HepG2 (cell line): Measurements from ENCODE around the gene PPP1R3A. TPM values are rescaled to one million over a fixed set of nuclear protein-coding genes. Genes with fewer than 3 reads are reported as not detected.

Experiments
- ATAC-seq: fragments of 200-7000 bp; cut with Tn5 transposase; 3 replicates; pipeline ENCODE4 v1.9.1; 2020; ENCODE audit warnings: mild to moderate bottlenecking, moderate library complexity
- BruUV-seq: library from RNA; stranded (reverse); fragments of 400-500 nt; replicated peaks from 2 replicates; lab custom pipeline; 2021; lab: Mats Ljungman, UMichigan
- CTCF ChIA-PET: fragments of 300-600 bp; formaldehyde crosslinking; extraction: SDS; loops from one replicate; lab custom pipeline; 2021; ENCODE audit warnings: low total read pairs, inconsistent platforms, low intra/inter-chr PET ratio; lab: Yijun Ruan, JAX
- POLR2A ChIA-PET: fragments of 350-600 bp; sonication (Branson Sonifier 250); formaldehyde crosslinking; loops from one replicate; lab custom pipeline; 2020; ENCODE audit warnings: antibody characterized with exemption, inconsistent platforms; lab: Yijun Ruan, JAX
- DNase-seq: peaks from one replicate; pipeline ENCODE4 v3.0.0-alpha.2; 2015; ENCODE audit warnings: low spot score
- FAIRE-seq: peaks from 3 replicates; lab custom pipeline; 2011; peaks lifted over from hg19 to GRCh38; lab: Jason Lieb, UNC
- H2AFZ ChIP-seq: one replicate; pipeline ENCODE4 v1.6.1; 2011; ENCODE audit warnings: low read length, inconsistent platforms
- H3K27ac ChIP-seq: fragments of 300-600 bp; 3 replicates; pipeline ENCODE4 v1.8.0; 2011; ENCODE audit warnings: mixed run types, mild to moderate bottlenecking, mixed read lengths, low read length, inconsistent platforms; ENCODE audit not compliant: insufficient read depth; ENCODE audit errors: extremely low read length
- H3K27me3 ChIP-seq, 2 experiments: fragments of 200-600 bp in 1 of 2; 2 replicates in 1 of 2; 3 replicates in 1 of 2; pipeline versions ENCODE4 v1.6.0 to v1.8.0; 2011; ENCODE audit warnings: low read length in 2 of 2, mild to moderate bottlenecking in 2 of 2, moderate library complexity in 2 of 2, inconsistent platforms in 1 of 2; ENCODE audit not compliant: insufficient read depth in 2 of 2, control insufficient read depth in 1 of 2
- H3K36me3 ChIP-seq, 2 experiments: fragments of 200-600 bp in 1 of 2; replicated peaks in 1 of 2; 2 replicates in 1 of 2; 3 replicates in 1 of 2; pipeline versions ENCODE4 v1.5.1 to v1.8.0; 2011; ENCODE audit warnings: low read length in 2 of 2, inconsistent platforms in 1 of 2; ENCODE audit not compliant: insufficient read depth in 2 of 2, control insufficient read depth in 1 of 2
- H3K4me1 ChIP-seq: 2 replicates; pipeline ENCODE4 v1.5.1; 2012; ENCODE audit warnings: low read length, inconsistent platforms; ENCODE audit not compliant: insufficient read depth
- H3K4me2 ChIP-seq: 2 replicates; pipeline ENCODE4 v1.6.0; 2011; ENCODE audit warnings: low read depth, low read length, inconsistent platforms
- H3K4me3 ChIP-seq, 3 experiments: fragments of 200-600 bp in 1 of 3; sonication (generic), shearing (Covaris generic) in 1 of 3; replicated peaks in 1 of 3; 2 replicates each; pipeline ENCODE4 v1.5.1; 2011 to 2016; ENCODE audit warnings: low read length in 3 of 3, inconsistent platforms in 2 of 3, low read depth in 2 of 3, mild to moderate bottlenecking in 2 of 3, control low read depth in 1 of 3, mixed read lengths in 1 of 3; ENCODE audit not compliant: insufficient read depth in 1 of 3
- H3K79me2 ChIP-seq: one replicate; pipeline ENCODE4 v1.6.1; 2011; ENCODE audit warnings: low read length, inconsistent platforms; ENCODE audit not compliant: insufficient read depth
- H3K9ac ChIP-seq: 2 replicates; pipeline ENCODE4 v1.6.0; 2011; ENCODE audit warnings: mild to moderate bottlenecking, low read depth, low read length, inconsistent platforms; ENCODE audit not compliant: insufficient read depth
- H3K9me3 ChIP-seq: 2 replicates; pipeline ENCODE4 v1.5.1; 2012; ENCODE audit warnings: mild to moderate bottlenecking, low read length
- H4K20me1 ChIP-seq: 2 replicates; pipeline ENCODE4 v1.6.0; 2011; ENCODE audit warnings: inconsistent platforms, mild to moderate bottlenecking, low read length, moderate library complexity; ENCODE audit not compliant: insufficient read depth
- AFF4 ChIP-seq: sonication (generic); formaldehyde crosslinking; IDR thresholded peaks from 2 replicates; pipeline ENCODE4 v1.4.0; 2020; ENCODE audit warnings: missing genetic modification reagents
- DMTF1 ChIP-seq: sonication (generic); formaldehyde crosslinking; IDR thresholded peaks from 2 replicates; pipeline ENCODE4 v1.4.0; 2020; ENCODE audit warnings: mild to moderate bottlenecking, missing genetic modification reagents
- HMGXB4 ChIP-seq, 2 experiments: sonication (generic) in 1 of 2; formaldehyde crosslinking in 1 of 2; IDR thresholded peaks; 2 replicates each; pipeline versions ENCODE4 v1.4.0 to v1.6.1; 2018 to 2020; ENCODE audit warnings: missing genetic modification reagents in 2 of 2, borderline replicate concordance in 1 of 2, low read depth in 1 of 2, mild to moderate bottlenecking in 1 of 2, missing biosample characterization in 1 of 2
- KLF6 ChIP-seq: IDR thresholded peaks from 2 replicates; pipeline ENCODE4 v1.8.0; 2016; ENCODE audit warnings: missing biosample characterization, missing genetic modification reagents
- MED8 ChIP-seq: sonication (generic); formaldehyde crosslinking; IDR thresholded peaks from 2 replicates; pipeline ENCODE4 v1.8.1; 2023; ENCODE audit warnings: mild to moderate bottlenecking, missing genetic modification reagents; ENCODE audit not compliant: insufficient replicate concordance
- NCOA2 ChIP-seq: sonication (generic); formaldehyde crosslinking; IDR thresholded peaks from 2 replicates; pipeline ENCODE4 v1.8.0; 2022; ENCODE audit warnings: inconsistent platforms
- NONO ChIP-seq, 2 experiments: fragments of 450-650 bp in 1 of 2; sonication (generic) in 1 of 2; formaldehyde crosslinking in 1 of 2; IDR thresholded peaks in 1 of 2; conservative IDR thresholded peaks in 1 of 2; 2 replicates each; pipeline versions ENCODE4 v1.6.1 to v1.8.0; 2017 to 2022; ENCODE audit warnings: mild to moderate bottlenecking in 1 of 2, missing genetic modification reagents in 1 of 2, moderate library complexity in 1 of 2
- ZNF10 ChIP-seq: sonication (generic); formaldehyde crosslinking; IDR thresholded peaks from 2 replicates; pipeline ENCODE4 v1.4.0; 2020; ENCODE audit warnings: mild to moderate bottlenecking, low read depth, missing genetic modification reagents, borderline replicate concordance
- ZNF468 ChIP-seq: sonication (generic); formaldehyde crosslinking; IDR thresholded peaks from 2 replicates; pipeline ENCODE4 v1.8.0; 2022; ENCODE audit warnings: mild to moderate bottlenecking, moderate library complexity, missing genetic modification reagents
- ZNF572 ChIP-seq: sonication (generic); formaldehyde crosslinking; IDR thresholded peaks from 2 replicates; pipeline ENCODE4 v1.5.1; 2020; ENCODE audit warnings: mild to moderate bottlenecking, missing genetic modification reagents
- ZNF878 ChIP-seq: sonication (generic); formaldehyde crosslinking; IDR thresholded peaks from 2 replicates; pipeline ENCODE4 v1.8.1; 2023; ENCODE audit warnings: mild to moderate bottlenecking, missing genetic modification reagents, moderate library complexity
- WGBS: methylation state at CpG from one replicate; pipeline ENCODE4 v1.1.6; 2017; ENCODE audit warnings: low lambda C conversion rate; 5-methylcytosine and 5-hydroxymethylcytosine counted together
- in situ Hi-C: cut with HindIII; loops from 2 replicates; pipeline ENCODE4 v1.10.0; 2017; ENCODE audit warnings: low pct_unique_long_range_greater_than_20kb; ENCODE audit not compliant: extremely low pct_ligation_motif_present
- intact Hi-C: fragments of 100-400 bp; cut with micrococcal nuclease; formaldehyde crosslinking; loops from one replicate; pipeline ENCODE4 v1.10.0; 2022; ENCODE audit not compliant: unreplicated experiment
- polyA plus RNA-seq, 8 experiments: library from polyadenylated mRNA; depleted of rRNA in 3 of 8; stranded (reverse) in 7 of 8; unstranded in 1 of 8; fragments of >200 nt; fragmentation: Illumina TruSeq in 4 of 8; extraction: Trizol in 4 of 8; gene quantifications; 2 replicates each; pipeline versions ENCODE4 v1.2.1 to v1.2.3, GENCODE V29; 2011 to 2016; ENCODE audit warnings: low read depth in 4 of 8, missing spikeins in 1 of 8, mixed read lengths in 1 of 8; ENCODE audit not compliant: insufficient read depth in 1 of 8
- total RNA-seq, 5 experiments: library from RNA; depleted of rRNA; stranded (reverse); fragments of >200 nt; fragmentation: Illumina TruSeq; extraction: Trizol; gene quantifications; 2 replicates each; pipeline ENCODE4 v1.2.3, GENCODE V29; 2016; ENCODE audit warnings: low read depth in 1 of 5

PPP1R3A gene
- total and polyA plus RNA-seq, 2 of the 13 experiments (the other 11 are each of a cell fraction or from before 2014, with no cell fraction given): not detected

- H3K27ac ChIP-seq: no peak overlapping the region
- TF ChIP-seq HMGXB4 (CRISPR knock-in tag; IDR thresholded peaks at IDR 0.05; ENCODE audit: borderline replicate concordance in 1 of 2, low read depth in 1 of 2) (no peak), ZNF468 (CRISPR knock-in tag) (no peak), NONO (IDR thresholded peaks at IDR 0.05) (no peak), NONO (CRISPR knock-in tag; conservative IDR thresholded peaks at IDR 0.05) (no peak), ZNF10 (CRISPR knock-in tag) (no peak), MED8 (CRISPR knock-in tag) (no peak), ZNF878 (CRISPR knock-in tag) (no peak), KLF6 (CRISPR knock-in tag) (no peak), DMTF1 (no peak), AFF4 (CRISPR knock-in tag) (no peak), NCOA2 (no peak), ZNF572 (no peak)
- in situ Hi-C loops (no loop called here), intact Hi-C loops (no loop called here)
- no peak overlapping the region for H3K9ac ChIP-seq
- no peaks in the 10 kb centered on the region for H3K4me1 ChIP-seq
- FAIRE-seq (no peak), ATAC-seq (no peak), DNase-seq (no peak)
- no peak overlapping the region for H3K4me3 ChIP-seq
- H3K36me3 ChIP-seq: no peaks in the 10 kb centered on the region
- no peaks in the 10 kb centered on the region for H4K20me1 ChIP-seq
- CTCF ChIA-PET: no interaction called here
- H3K79me2 ChIP-seq: no peaks in the 10 kb centered on the region
- BruUV-seq: no TSS peak
- WGBS: 0% methylated on average over 1 of the region's 1 CpG
- H3K27me3 ChIP-seq: no peaks in the 10 kb centered on the region
- H3K4me2 ChIP-seq: no peak overlapping the region
- POLR2A ChIA-PET: no interaction called here
- no peak overlapping the region for H2AFZ ChIP-seq
- no peaks in the 10 kb centered on the region; the same call in 1 of the 2 replicates for H3K9me3 ChIP-seq
Measured at GRCh38 chr7:113883096-113883495, 35.7 kb downstream of the PPP1R3A start.
